Fibroblast of skin of right biceps (primary cell): ENCODE measurements around the gene MCM8.

Source experiments
- DNase-seq: peaks from one replicate; pipeline ENCODE4 v3.0.0-alpha.2; 2013

MCM8 gene

DNA sequence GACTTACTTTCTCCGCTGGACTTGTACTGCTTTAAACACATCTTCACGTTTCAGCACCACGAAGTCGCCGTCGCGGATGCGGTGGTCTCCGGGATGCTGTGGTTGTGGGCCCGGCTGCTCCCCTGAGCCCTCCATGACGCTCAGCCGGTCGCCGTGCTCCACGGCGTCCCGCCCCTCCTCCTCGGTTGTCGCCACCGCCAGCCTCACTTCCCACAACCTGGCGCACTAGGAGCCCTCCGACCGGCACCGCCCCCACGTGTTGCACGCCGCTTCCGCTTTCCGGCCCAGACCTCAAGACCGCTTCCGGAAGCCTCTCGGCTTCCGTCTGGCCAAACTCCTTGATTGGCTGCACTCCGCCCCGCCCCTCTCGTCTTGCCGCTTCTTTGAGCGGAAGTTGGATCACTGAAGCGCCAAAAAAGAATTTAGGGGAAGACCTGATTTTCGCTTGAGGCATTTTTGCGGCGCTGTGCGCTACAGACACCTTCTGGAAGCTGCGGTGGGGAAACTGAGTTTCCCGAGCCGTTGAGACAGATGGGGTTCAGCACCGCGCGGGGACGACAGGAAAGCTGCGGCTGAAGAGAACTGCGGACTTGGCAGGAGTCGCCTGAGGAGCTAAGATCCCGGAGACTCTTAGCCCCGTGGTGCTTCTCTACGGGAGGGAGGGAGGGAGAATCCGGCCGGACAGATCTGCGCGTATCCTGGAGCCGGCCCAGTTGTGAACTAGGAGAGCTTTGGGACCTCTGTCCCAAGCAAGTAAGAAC lies at the start of gene MCM8, which contains the start of gene TRMT6:
Gene MCM8 (plus strand): TSS at position 382 of the 761 bp plus-strand sequence. CDS start 1,364 bp downstream, outside the sequence.
Gene TRMT6 (minus strand): TSS at position 263 of the 761 bp plus-strand sequence. CDS start 128 bp downstream, at position 135.
- peak; percentile 96 for DNase-seq

DNA sequence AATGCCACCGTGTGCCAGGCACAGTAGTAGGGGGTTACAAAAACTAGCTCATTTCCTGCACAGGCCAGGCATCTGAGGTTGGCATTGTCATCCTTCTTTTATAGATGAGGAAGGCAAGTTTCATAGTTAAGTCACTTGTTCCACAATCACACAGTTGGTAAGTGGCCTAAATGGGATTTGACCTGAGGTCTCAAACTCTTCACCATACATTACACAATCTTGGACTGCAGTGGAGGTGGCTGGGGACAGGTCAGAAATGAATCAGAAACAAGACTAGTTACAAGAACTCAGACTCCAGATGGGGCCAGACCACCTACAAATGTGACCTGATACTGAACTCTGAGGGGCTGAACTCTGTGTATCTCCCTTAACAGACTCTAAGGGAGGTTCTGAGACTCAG lies 49.5 kb upstream of the MCM8 start:
- DNase-seq = no peak

DNA sequence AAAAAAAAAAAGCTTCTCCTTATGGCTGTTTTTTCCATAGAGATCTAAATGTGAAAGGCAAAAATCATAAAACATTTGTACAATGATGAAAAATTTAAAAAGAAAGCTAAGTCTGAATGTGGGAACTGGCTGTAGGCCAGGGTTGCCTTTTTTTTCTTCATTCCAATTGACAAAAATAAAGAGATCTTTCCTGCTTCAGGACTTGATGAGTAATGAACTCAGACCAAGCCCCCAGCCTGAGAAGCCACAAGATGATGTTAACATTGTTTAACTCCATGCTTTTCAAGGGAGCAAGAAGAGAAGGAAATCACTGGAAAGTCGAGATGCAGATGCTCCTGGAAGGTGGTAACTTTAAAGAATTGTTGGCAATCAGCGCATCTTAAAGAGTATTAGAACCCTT lies 41.5 kb upstream of the MCM8 start:
- no peak for DNase-seq

DNA sequence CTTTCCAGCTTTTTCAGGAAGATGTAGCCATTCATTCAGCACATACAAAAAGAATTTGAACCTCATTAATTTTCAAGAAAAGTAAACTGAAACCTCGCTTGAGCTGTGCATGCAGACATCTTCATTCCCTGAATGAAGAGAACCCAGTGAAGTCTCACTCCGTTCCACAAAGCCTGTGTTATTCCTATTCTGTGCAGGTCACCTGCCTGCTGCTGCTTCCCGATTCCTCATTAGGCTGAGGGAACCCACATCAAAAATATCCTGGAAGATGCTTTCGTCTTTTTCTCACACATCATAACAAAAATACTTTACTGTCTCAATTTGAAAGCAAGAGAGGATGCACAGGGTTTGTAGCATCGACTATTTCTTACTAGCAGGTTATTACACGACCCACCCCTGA lies 40.3 kb upstream of the MCM8 start:
- no peak for DNase-seq

DNA sequence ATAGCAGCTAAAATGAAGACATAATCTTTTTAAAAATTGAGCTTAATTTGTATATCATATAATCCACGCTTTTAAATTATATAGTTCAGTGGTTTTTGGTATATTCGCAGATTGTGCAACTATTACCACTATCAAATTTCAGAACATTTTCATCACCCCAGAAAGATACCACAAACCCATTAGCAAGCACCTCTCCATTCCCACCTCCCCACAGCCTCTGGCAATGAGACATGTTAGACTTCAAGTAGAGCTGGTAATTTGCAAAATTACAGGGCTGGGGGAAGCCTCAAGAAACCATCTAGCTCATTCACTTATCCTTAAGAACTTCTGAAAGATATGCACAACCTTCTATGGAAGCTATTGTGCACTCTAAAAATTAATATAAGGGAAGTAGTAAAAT lies 37.3 kb upstream of the MCM8 start:
- DNase-seq = no peak

DNA sequence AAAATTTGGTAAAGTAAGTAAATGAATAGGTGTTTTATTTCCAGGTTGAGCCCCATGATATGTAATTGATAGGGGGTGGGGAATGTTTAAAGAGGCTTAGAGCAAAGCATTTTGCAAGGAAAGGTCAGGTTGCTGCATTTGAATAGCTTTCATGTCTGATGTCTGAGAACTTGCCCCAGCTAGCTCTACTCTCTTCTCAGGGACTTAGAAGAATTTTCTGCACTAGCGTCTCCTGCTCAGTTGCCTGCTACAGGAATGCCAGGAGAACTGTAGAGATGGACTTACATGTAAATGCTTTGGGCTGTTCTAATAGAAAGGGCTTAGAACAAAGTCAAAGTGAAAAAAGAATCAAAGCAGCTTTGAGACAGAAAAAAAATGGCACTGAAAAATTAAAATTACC lies 35.6 kb upstream of the MCM8 start:
- no peak for DNase-seq

DNA sequence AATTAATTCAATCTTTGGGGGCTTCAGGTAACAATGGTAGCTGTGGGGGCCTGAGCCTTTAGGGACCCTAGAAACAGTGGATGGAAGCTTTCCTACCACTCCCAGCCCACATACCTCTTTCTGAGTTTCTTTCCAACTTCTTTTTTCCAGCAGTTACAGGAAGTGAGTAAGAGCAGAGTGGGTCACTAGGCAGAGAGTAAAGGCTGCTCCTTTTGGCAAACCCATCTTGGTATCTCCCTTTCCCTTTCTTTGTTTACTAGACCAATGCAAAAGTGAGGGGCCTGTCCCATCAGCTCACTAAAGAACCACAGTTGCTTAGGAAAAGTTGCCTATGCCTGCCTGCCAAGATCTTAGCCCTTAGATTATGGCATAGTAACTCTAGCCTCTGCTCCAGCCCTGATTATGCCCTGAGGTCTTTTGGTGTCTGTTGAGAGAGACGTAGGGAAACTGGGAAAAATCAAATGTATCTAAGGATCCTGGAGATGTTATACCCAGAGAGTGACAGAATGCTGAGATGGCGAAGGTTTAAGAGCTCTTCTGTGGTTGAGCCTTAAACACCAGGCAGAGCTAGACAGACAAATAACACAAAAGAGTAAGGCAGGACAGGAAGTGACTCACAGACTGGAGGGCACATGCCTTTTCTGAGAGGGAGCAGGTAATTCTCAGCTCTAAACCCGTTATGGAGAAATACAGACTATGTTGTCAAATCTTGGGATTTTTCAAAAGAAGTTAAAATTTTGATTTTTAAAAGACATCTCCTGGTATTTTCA lies 31.4 kb upstream of the MCM8 start:
- peak; percentile 20 for DNase-seq

DNA sequence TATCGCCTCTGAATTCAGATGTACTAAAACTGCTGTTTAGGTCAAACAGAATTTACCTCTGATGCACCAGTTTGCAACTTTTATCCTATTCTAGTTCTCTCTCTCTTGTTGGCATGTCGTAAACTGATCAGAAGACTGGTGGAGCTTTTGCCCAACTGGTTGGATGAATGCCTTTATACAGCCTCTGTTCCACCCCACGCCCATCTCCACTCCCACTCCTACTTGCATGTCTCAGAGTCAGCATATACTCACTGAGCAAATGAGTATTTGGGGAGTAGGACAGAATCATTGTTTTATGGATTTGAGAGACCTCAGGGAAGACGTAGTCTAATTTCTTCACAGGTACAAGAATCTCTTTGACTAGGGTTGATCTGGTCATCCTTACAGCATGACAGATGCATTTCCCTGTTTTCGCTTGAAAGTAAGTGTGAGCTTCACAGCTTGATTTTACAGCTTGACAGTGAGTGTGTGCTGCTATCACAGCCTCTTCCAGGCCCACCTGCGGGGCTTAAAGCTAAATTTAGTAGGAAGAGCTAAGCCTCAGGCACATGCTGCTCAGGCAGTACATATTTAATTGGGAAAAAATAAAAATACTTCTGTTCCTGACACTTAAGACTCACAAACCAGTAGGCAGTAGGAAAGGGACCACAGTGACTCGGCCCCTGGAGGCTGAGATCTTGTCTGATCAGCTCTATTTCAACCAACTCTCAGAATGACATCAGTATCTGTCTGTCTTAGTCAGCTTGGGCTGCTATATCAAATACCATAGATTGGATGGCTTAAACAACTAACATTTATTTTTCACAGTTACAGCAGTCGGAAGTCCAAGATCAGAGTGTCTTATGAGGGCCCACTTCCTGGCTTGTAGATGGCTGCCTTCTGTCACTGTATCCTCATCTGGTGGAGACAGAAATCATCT lies 30.6 kb upstream of the MCM8 start:
- no peak for DNase-seq

DNA sequence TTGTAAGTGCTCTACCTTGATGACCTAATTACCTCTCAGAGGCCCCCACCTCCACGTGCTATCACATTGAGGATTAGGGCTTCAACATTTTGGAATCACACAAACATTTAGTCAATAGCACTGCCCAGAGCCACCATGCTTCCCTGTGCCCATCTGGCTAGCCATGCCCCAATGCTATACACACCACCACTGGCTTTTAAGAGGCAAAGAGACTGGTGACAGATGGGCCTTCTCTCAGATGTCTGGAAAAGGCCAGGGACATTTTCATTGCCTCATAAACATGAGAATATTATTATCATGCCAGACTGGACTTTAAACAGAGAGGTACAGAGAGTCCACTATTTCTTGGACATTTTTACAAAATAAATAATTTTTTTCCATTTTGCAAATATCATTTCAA lies 29.9 kb upstream of the MCM8 start:
- no peak for DNase-seq

DNA sequence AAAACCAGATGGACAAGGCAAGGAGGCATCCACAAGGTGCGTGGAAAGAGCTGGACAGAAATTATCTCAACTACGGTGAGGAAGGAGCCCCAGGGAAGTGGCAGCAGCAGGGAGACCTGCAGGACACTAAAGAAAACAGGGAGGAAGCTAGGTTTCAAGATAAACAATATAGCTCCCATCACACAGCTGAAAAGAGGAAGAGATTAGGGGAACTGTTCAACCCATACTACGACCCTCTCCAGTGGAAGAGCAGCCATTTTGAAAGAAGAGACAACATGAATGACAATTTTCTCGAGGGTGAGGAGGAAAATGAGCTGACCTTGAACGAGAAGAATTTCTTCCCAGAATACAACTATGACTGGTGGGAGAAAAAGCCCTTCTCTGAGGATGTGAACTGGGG lies 27.0 kb upstream of the MCM8 start:
- DNase-seq = no peak

DNA sequence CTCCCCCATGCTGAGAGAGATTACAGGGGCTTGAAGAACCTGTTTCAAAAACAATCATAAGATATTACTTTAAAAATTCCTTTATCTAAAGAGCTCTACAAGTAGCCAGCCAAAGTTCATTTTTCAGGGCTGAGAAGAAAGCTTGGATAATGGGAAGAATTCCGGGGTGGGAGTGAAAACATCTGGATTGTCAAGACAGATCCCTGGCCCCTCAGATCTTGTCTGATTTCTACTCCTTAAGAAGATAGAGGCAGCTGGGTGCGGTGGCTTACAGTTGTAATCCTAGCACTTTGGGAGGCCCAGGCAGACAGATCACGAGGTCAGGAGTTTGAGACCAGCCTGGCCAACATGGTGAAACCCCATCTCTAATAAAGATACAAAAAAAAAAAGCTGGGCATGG lies 24.9 kb upstream of the MCM8 start:
- no peak for DNase-seq

DNA sequence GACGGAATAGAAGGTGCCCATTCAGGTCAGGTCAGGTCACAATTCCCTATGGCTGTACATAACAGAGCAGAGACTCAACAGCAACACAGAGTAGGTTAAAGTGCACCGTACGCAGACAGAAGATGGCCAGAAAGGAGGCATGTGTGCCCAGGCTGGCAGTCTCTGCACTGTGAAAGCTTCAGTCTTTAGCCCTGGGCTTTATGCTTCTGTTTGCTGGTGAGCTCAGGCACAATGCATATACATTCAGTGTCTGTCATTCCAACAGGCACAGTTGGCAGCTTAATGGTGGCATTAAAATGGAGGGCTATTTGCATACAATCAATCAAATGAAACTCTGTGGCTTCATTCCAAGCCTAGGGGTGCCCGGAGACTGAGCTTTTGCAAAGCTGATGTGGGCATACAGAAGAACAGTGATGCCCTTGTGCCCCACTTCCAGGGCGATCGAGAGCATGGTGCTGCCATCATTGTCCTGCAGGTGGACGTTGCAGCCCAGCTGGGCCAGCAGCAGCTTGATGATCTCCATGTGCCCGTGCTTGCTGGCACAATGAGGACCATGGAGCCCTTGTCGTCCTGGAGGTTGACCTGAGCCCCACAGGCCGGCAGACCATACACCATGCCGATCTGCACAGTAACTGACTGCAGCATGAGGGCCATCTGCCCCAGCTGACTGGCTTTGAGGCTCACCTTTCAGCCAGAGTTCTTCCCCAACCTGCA lies 22.5 kb upstream of the MCM8 start:
- DNase-seq = no peak

DNA sequence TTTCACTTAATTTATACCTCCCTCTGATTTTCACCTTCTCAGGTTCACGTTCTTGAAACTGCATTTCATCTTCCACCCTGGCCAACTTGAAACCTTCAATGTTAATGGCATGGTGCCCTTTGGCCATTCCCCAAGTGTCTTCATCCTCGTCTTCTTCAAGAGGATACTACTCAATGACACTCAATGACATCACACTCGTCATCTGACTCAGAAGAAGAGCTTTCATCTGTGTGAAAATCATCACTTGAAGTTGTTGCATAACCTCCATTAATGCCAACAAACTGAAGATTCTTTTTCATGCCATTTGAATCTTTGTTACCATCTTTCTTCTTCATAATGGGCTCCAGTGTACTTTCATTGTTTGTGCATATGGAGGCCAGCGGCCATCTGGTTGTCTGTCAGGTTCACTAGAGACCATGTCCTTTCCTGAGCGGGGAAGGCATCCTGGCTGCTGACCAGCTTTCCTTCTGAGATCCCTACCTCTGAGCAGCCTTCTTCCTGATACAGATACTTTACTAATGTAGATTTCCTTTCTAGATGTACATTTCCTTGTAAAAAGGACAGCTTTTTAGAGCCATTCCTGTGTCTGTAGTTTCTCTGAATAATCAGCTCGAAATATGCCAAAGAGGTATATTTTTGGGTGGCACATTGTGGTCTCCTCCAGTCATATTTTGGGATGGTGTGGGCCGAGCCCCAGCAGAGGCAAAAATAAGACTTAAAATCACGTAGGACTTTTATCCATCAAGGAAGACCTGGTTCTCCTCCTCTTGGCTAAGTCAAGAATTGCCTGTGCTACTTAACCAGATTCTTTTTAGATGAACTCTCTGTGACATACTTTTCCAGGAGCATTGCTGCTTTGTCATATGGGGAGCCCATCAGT lies 21.4 kb upstream of the MCM8 start:
- no peak for DNase-seq

DNA sequence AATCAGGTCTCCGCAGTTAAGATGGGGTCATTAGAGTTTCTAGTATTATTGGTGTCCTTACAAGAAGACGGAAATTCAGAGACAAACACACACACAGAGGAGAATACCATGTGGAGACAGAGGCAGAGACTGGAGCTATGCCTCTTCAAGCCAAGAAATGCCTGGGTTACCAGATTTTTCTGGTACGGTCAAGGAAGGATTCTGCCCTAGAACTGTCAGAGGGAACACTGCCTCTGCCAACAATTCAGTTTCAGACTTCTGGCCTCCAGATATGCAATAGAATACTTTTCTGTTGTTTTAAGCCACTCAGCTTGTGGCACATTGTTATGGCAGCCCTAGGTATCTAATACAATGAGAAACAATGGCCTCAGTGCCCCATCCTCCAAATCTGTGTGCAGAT lies 19.0 kb upstream of the MCM8 start:
- DNase-seq = no peak

DNA sequence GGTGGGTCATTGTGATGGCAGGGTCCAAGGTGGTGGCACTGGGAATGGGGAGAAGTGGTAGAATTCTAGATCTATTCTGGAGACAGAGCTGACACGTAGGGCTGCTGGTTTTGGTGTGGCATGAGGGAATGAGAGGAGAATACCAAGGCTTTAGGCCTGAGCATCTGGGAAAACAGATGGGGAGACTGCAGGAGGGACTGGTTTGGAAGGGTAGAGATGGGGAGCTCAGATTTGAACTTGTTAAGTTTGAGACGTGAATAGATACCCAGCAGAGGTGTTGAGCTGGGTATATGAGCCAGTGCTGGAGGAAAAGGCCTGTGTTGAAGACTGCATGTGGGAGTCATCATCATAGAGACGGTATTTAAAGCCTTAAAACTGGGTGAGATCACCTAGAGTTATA lies 17.7 kb upstream of the MCM8 start:
- DNase-seq = no peak

DNA sequence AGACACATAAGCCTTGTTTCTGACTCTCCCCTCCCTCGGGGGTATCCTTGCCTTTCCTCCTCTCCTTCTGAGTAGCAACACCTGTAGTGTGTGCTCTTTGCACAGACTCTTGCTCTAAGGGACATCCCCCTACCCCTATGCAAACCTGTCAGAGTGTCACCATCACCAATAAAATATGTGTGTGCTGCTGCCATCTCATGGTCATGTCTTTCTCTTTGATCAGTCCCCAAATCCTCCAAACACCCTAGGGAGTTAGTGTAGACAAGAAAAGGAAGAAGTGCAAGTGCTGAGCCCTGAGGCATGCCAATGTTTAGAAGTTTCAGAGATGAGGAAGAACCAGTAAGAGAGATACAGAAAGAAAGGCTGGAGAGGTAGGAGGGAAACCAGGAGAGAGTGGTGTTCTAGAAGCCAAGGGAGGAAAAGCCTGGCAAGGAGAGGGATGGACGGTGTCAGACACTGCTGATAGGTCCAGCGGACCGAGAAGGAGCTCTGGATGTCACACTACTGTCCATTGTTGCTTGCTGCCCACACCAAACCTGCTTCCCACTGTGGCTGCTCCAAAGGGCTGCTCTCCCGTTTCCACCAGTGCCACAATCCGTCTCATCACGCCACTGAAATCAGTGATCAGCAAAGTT lies 16.5 kb upstream of the MCM8 start:
- no peak for DNase-seq

DNA sequence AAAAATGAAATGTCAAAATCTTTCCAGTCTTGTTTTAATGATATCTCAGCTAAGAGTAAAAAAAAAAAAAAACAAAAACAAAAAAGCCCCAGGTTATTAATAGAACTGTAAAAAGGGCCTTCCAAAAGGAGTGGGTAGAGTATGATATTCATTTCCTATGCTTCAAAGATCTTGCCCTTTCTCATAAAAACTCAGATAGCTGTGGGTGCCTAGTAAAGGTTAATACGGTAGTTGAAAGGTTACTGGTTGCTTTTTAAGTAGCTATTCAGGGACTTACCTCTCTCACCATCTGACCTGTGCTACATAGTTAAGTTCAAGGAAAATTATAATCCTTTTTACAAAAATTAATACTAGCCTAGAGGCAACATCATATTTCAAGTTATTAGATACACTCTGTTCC lies 15.1 kb upstream of the MCM8 start:
- no peak for DNase-seq

DNA sequence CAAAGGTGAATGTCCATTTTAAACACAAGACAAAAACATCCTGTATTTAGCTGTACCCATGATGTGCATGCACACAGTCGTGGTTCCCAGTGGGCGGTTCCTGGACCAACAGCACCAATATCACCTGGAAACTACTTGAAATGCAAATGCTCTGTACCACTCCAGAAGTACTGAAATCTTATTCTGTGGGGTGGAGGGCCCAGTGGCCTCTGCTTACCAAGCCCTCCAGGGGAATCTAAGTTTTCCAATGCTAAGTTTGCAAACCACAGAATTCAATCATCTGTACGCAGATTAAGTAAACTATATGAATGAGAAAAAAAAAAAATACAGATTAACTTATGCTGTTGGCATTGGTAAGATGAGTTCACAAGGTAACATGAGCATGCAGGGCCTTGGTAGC lies 14.2 kb upstream of the MCM8 start:
- no peak for DNase-seq

DNA sequence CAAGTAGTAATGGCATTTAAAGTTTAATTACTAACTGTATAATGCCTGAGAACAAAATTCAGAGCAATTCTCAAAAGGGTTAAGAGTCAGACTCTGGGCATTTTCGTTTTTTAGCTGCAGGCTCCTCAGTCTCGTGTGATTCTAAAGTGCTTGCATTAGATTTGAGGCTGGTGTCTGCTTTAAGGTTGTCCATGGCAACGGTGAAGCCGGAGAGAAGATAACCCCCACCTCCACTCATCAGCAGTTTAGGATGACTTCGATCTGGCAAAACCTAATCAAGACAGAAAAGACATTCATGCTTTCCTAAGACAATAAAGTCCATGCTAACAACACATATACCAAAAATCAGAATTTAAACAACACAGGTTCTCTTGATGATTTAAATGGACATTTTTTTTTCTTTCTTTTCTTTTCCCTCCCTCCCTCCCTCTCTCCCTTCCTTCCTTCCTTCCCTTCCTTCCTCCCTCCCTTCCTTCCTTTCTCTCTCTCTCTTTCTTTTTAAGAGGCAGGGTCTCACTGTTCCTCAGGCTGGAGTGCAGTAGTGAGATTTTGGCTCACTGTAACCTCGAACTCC lies 11.9 kb upstream of the MCM8 start:
- DNase-seq = no peak

DNA sequence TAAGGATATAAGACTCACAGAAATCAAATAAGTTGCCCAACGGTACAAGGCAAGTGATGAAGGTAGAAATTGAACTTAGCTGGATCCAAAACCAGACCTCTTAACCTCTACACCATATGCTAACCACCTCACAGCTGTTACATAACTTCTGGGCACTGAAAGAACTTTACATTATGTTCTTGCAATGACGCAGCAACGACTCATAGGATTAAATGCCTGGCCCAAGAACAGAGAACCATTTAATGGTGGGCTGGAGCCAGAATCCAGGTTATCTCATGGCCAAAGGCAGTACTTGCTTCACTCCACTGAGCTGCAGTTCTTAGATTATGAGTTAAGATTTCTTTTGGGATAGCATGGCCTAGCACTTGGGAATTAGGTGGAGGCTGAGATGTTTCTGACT lies 4.5 kb upstream of the MCM8 start:
- peak; percentile 76 for DNase-seq

DNA sequence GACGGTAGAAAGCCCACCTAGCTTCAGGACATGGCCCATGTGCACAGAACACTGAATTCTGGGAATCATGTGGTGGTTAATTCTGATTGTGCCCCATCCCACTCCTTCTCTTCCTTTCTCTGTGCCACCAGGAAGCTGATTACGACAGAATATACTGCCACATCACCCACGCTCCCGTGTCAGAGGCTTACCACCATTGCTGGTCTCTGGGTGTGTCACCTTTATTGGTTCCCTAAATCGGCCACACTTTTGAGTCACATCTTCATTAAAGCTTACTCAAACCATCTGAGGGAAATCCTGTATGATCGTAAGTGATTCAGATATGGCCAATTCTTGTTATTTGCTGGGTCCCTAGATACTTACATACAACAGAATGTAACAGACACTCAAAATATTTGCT lies 3.2 kb upstream of the MCM8 start:
- no peak for DNase-seq
